ENCODE results near the gene ZNF644. TPM values are rescaled to one million over a fixed set of nuclear protein-coding genes. Genes with fewer than 3 reads are reported as not detected.

ZNF644 gene
- total RNA-seq, 1 donor from 2014 or later: 76.5 TPM

DNA sequence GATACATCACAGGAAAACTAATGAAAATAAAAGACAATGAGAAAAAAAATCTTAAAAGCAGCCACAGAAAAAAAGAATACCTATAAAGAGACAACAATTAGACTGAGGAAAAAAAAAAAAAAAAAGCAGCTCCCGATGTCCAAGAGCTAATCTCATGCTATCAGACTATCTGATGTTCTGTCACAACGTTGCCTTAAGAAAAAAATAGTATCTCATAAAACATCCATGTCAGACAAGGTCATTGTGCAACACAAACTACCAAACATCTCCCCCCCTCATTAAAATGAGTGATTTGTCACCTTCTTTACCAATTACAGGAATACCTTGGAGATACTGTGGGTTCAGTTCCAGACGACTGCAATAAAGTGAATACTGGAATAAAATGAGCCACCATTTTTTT is 68.9 kb downstream of the ZNF644 start:
- Histone ChIP-seq H2AFZ (ENCODE audit: low read depth, low read length) (no peak overlapping the region), H3K4me2 (ENCODE audit: low read length) (no peak overlapping the region), H3K27me3 (ENCODE audit: insufficient read depth, low read length) (no peaks in the 10 kb centered on the region), H3K27ac (ENCODE audit: low read depth, low read length) (no peak overlapping the region), H3K9me3 (ENCODE audit: insufficient read depth, low read depth, low read length) (no peaks in the 10 kb centered on the region), H4K20me1 (ENCODE audit: insufficient read depth, low read length) (peaks cover 83% of the 10 kb centered on the region), H3K79me2 (ENCODE audit: insufficient read depth, low read length) (peaks cover 95% of the 10 kb centered on the region), H3K36me3 (ENCODE audit: insufficient read depth, low read length) (peaks cover 4% of the 10 kb centered on the region), H3K4me1 (ENCODE audit: insufficient read depth, low read length) (no peaks in the 10 kb centered on the region), H3K4me3 (ENCODE audit: insufficient read depth, low read depth, low read length) (no peak overlapping the region), H3K9ac (ENCODE audit: low read length) (no peak overlapping the region)
- Mint-ChIP-seq H3K4me3 (ENCODE audit: unreplicated experiment) (no peak overlapping the region), H3K9me3 (ENCODE audit: unreplicated experiment) (peaks cover 3% of the 10 kb centered on the region), H3K27ac (ENCODE audit: unreplicated experiment) (no peak overlapping the region), H3K4me1 (ENCODE audit: low read depth, unreplicated experiment) (peaks cover 18% of the 10 kb centered on the region), H3K36me3 (ENCODE audit: low read depth, unreplicated experiment) (peaks cover 8% of the 10 kb centered on the region), H3K27me3 (ENCODE audit: low read depth, unreplicated experiment) (no peaks in the 10 kb centered on the region)
- DNase-seq (ENCODE audit: low read depth) (no peak), FAIRE-seq (no peak)
- TF ChIP-seq, protein P1, sequence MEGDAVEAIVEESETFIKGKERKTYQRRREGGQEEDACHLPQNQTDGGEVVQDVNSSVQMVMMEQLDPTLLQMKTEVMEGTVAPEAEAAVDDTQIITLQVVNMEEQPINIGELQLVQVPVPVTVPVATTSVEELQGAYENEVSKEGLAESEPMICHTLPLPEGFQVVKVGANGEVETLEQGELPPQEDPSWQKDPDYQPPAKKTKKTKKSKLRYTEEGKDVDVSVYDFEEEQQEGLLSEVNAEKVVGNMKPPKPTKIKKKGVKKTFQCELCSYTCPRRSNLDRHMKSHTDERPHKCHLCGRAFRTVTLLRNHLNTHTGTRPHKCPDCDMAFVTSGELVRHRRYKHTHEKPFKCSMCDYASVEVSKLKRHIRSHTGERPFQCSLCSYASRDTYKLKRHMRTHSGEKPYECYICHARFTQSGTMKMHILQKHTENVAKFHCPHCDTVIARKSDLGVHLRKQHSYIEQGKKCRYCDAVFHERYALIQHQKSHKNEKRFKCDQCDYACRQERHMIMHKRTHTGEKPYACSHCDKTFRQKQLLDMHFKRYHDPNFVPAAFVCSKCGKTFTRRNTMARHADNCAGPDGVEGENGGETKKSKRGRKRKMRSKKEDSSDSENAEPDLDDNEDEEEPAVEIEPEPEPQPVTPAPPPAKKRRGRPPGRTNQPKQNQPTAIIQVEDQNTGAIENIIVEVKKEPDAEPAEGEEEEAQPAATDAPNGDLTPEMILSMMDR (IDR thresholded peaks at IDR 0.05; ENCODE audit: insufficient read depth, low read depth, low read length): no peak
- no peak for TF ChIP-seq EZH2 (IDR thresholded peaks at IDR 0.05; ENCODE audit: insufficient read depth, low read length)

DNA sequence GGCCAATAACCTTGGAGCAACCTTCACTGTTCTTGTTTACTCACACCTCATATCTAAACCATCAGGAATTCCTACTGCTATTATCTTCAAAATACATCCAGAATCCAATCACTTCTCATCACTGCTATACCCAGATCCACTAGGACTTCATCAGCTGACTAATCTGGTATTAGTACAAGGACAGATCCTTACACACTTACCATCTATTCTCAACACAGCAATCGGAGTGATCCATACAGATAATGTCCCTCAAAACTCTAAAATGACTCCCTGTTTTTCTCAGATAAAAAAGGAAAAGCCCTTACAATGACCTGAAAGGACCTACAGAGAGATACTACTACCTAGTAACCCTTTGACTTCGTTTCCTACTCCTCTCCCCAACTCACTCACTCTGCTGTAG is 70.8 kb downstream of the ZNF644 start:
- Mint-ChIP-seq H3K27ac (ENCODE audit: unreplicated experiment) (no peak overlapping the region), H3K27me3 (ENCODE audit: low read depth, unreplicated experiment) (no peaks in the 10 kb centered on the region), H3K9me3 (ENCODE audit: unreplicated experiment) (peaks cover 3% of the 10 kb centered on the region), H3K36me3 (ENCODE audit: low read depth, unreplicated experiment) (peaks cover 8% of the 10 kb centered on the region), H3K4me1 (ENCODE audit: low read depth, unreplicated experiment) (peaks cover 9% of the 10 kb centered on the region), H3K4me3 (ENCODE audit: unreplicated experiment) (no peak overlapping the region)
- DNase-seq (ENCODE audit: low read depth) (no peak), FAIRE-seq (no peak)
- peaks cover 84% of the 10 kb centered on the region for H4K20me1 ChIP-seq (ENCODE audit: insufficient read depth, low read length)
- peaks cover 4% of the 10 kb centered on the region for H3K36me3 ChIP-seq (ENCODE audit: insufficient read depth, low read length)
- no peaks in the 10 kb centered on the region for H3K27me3 ChIP-seq (ENCODE audit: insufficient read depth, low read length)
- H3K4me1 ChIP-seq (ENCODE audit: insufficient read depth, low read length): no peaks in the 10 kb centered on the region
- no peak overlapping the region for H3K4me3 ChIP-seq (ENCODE audit: insufficient read depth, low read depth, low read length)
- H2AFZ ChIP-seq (ENCODE audit: low read depth, low read length): no peak overlapping the region
- H3K9ac ChIP-seq (ENCODE audit: low read length): no peak overlapping the region
- H3K27ac ChIP-seq (ENCODE audit: low read depth, low read length): no peak overlapping the region
- no peak for TF ChIP-seq EZH2 (IDR thresholded peaks at IDR 0.05; ENCODE audit: insufficient read depth, low read length)
- TF ChIP-seq, protein P1 (IDR thresholded peaks at IDR 0.05; ENCODE audit: insufficient read depth, low read depth, low read length): no peak
- H3K4me2 ChIP-seq (ENCODE audit: low read length): no peak overlapping the region
- no peaks in the 10 kb centered on the region for H3K9me3 ChIP-seq (ENCODE audit: insufficient read depth, low read depth, low read length)
- H3K79me2 ChIP-seq (ENCODE audit: insufficient read depth, low read length): peaks cover 95% of the 10 kb centered on the region

DNA sequence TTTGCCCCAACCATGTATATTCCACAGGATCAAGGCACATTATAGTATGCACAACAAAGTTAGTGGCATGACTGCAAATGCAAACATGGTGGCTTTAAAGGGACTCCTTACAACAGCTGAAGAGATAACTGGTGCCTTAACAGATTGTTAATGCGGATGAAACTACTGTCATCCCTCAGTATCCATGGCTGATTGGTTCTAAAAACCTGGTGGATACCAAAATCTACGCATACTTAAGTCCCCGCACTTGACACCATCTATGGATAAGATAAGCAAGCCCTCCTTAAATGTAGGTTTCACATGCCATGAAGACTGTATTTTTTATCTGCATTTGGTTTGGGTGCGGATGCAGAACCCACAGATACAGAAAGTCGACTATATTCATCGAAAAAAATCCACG is 73.5 kb downstream of the ZNF644 start:
- no peaks in the 10 kb centered on the region for H3K27me3 ChIP-seq (ENCODE audit: insufficient read depth, low read length)
- peaks cover 80% of the 10 kb centered on the region for H4K20me1 ChIP-seq (ENCODE audit: insufficient read depth, low read length)
- peaks cover 3% of the 10 kb centered on the region for H3K36me3 Mint-ChIP-seq (ENCODE audit: low read depth, unreplicated experiment)
- no peak for DNase-seq (ENCODE audit: low read depth)
- peaks cover 95% of the 10 kb centered on the region for H3K79me2 ChIP-seq (ENCODE audit: insufficient read depth, low read length)
- no peaks in the 10 kb centered on the region for H3K27me3 Mint-ChIP-seq (ENCODE audit: low read depth, unreplicated experiment)
- H3K27ac ChIP-seq (ENCODE audit: low read depth, low read length): no peak overlapping the region
- H3K4me1 Mint-ChIP-seq (ENCODE audit: low read depth, unreplicated experiment): peaks cover 5% of the 10 kb centered on the region
- H3K36me3 ChIP-seq (ENCODE audit: insufficient read depth, low read length): no peaks in the 10 kb centered on the region
- no peak overlapping the region for H2AFZ ChIP-seq (ENCODE audit: low read depth, low read length)
- H3K4me2 ChIP-seq (ENCODE audit: low read length): no peak overlapping the region
- H3K4me3 Mint-ChIP-seq (ENCODE audit: unreplicated experiment): no peak overlapping the region
- no peaks in the 10 kb centered on the region for H3K9me3 ChIP-seq (ENCODE audit: insufficient read depth, low read depth, low read length)
- no peak overlapping the region for H3K9ac ChIP-seq (ENCODE audit: low read length)
- no peak overlapping the region for H3K4me3 ChIP-seq (ENCODE audit: insufficient read depth, low read depth, low read length)
- H3K9me3 Mint-ChIP-seq (ENCODE audit: unreplicated experiment): no peaks in the 10 kb centered on the region
- no peak for FAIRE-seq
- H3K27ac Mint-ChIP-seq (ENCODE audit: unreplicated experiment): no peak overlapping the region
- H3K4me1 ChIP-seq (ENCODE audit: insufficient read depth, low read length): no peaks in the 10 kb centered on the region
- TF ChIP-seq, protein P1 (IDR thresholded peaks at IDR 0.05; ENCODE audit: insufficient read depth, low read depth, low read length): no peak
- no peak for TF ChIP-seq EZH2 (IDR thresholded peaks at IDR 0.05; ENCODE audit: insufficient read depth, low read length)
